CD4-positive, alpha-beta T cell (primary cell): ENCODE measurements around the gene AARSD1. TPM values are rescaled to one million over a fixed set of nuclear protein-coding genes. Genes with fewer than 3 reads are reported as not detected.
A peak's percentile ranks its signal among the peaks of the same experiment; 100 is the strongest.
"Not testable (repeated sequence)": the region's sequence is repeated elsewhere in the genome, so short reads cannot be mapped to it uniquely, and the experiment has no call there.

Experiments
- ATAC-seq: fragments of 200-7000 bp; cut with Tn5 transposase; one replicate; pipeline ENCODE4 v1.10.0; 2022; ENCODE audit warnings: mild to moderate bottlenecking; ENCODE audit not compliant: poor library complexity
- CTCF ChIA-PET: fragments of 350-600 bp; sonication (Branson Sonifier 250); formaldehyde crosslinking; loops from one replicate; lab custom pipeline; 2021; ENCODE audit warnings: antibody characterized with exemption, inconsistent platforms; lab: Charles Lee
- POLR2A ChIA-PET: fragments of 350-600 bp; sonication (Branson Sonifier 250); formaldehyde crosslinking; loops from one replicate; lab custom pipeline; 2021; ENCODE audit warnings: antibody characterized with exemption, inconsistent platforms; lab: Charles Lee
- DNase-seq, 14 experiments: peaks; one replicate each; pipeline ENCODE4 v3.0.0-alpha.2; 2013 to 2020; ENCODE audit warnings: mixed read lengths in 2 of 14
- H3K27ac ChIP-seq, 2 donors: one replicate each; pipeline versions ENCODE4 v1.5.1 to v1.7.0; 2013; ENCODE audit warnings: low read length in 2 of 2, low read depth in 1 of 2, mild to moderate bottlenecking in 1 of 2
- H3K27me3 ChIP-seq, 2 experiments: 1 replicate in 1 of 2; 2 replicates in 1 of 2; pipeline versions ENCODE4 v1.6.1 to v1.7.0; 2013; ENCODE audit warnings: low read length in 2 of 2, control low read depth in 1 of 2, mild to moderate bottlenecking in 1 of 2, moderate library complexity in 1 of 2; ENCODE audit not compliant: insufficient read depth in 2 of 2, control insufficient read depth in 1 of 2
- H3K36me3 ChIP-seq: one replicate; pipeline ENCODE4 v1.6.1; 2013; ENCODE audit warnings: low read length, control low read depth; ENCODE audit not compliant: insufficient read depth
- H3K4me1 ChIP-seq: one replicate; pipeline ENCODE4 v1.6.1; 2013; ENCODE audit warnings: low read length, control low read depth; ENCODE audit not compliant: insufficient read depth
- H3K4me3 ChIP-seq: one replicate; pipeline ENCODE4 v1.5.1; 2013; ENCODE audit warnings: mild to moderate bottlenecking, low read length, moderate library complexity
- H3K9me3 ChIP-seq, 2 experiments: 1 replicate in 1 of 2; 2 replicates in 1 of 2; pipeline versions ENCODE4 v1.6.1 to v1.7.0; 2013; ENCODE audit warnings: low read length in 2 of 2, mild to moderate bottlenecking in 2 of 2, control low read depth in 1 of 2, moderate library complexity in 1 of 2; ENCODE audit not compliant: control insufficient read depth in 1 of 2, insufficient read depth in 1 of 2
- H3K27ac Mint-ChIP-seq: one replicate; pipeline ENCODE4 v1.8.0; 2020; ENCODE audit warnings: mixed read lengths
- H3K27me3 Mint-ChIP-seq: one replicate; pipeline ENCODE4 v1.8.0; 2021; ENCODE audit warnings: mixed read lengths
- H3K36me3 Mint-ChIP-seq: one replicate; pipeline ENCODE4 v1.8.0; 2021; ENCODE audit warnings: low read depth, mixed read lengths
- H3K4me1 Mint-ChIP-seq: one replicate; pipeline ENCODE4 v1.8.0; 2021; ENCODE audit warnings: low read depth, mixed read lengths
- H3K4me3 Mint-ChIP-seq: one replicate; pipeline ENCODE4 v1.8.0; 2020; ENCODE audit warnings: mild to moderate bottlenecking, mixed read lengths
- H3K9me3 Mint-ChIP-seq: one replicate; pipeline ENCODE4 v1.8.0; 2020; ENCODE audit warnings: mixed read lengths
- CTCF ChIP-seq: fragments of 200-600 bp; IDR thresholded peaks from one replicate; pipeline ENCODE4 v1.8.0; 2022; ENCODE audit warnings: antibody characterized with exemption, mild to moderate bottlenecking
- intact Hi-C, 2 experiments: fragments of 100-400 bp; cut with DNase I in 1 of 2; cut with micrococcal nuclease in 1 of 2; formaldehyde crosslinking; loops; one replicate each; pipeline versions ENCODE4 v1.15.1 to v1.9.0; 2023 to 2025; cut with DNase I, micrococcal nuclease
- total RNA-seq, 174 experiments: library from RNA in 2 of 174; stranded (reverse) in 2 of 174; gene quantifications; one replicate each; pipeline ENCODE4 v1.2.3 and lab custom pipeline; 2021 to 2026

The AARSD1 gene
- total RNA-seq, 2 experiments from 2014 or later, result 60.4 to 70.8 TPM

- no peak for TF ChIP-seq CTCF
- Mint-ChIP-seq H3K36me3 (no peaks in the 10 kb centered on the region), H3K4me3 (no peak overlapping the region), H3K27ac (no peak overlapping the region), H3K4me1 (no peaks in the 10 kb centered on the region), H3K27me3 (peaks cover 12% of the 10 kb centered on the region), H3K9me3 (no peaks in the 10 kb centered on the region)
- intact Hi-C loops, result no loop called here
- no peak for ATAC-seq
- ChIA-PET CTCF (no interaction called here), POLR2A (no interaction called here)
- Histone ChIP-seq H3K27me3 (no peaks in the 10 kb centered on the region), H3K9me3 (no peaks in the 10 kb centered on the region), H3K4me3 (no peak overlapping the region), H3K27ac (no peak overlapping the region), H3K4me1 (no peaks in the 10 kb centered on the region), H3K36me3 (no peaks in the 10 kb centered on the region)
- no peak for DNase-seq
Measured at GRCh38 chr17:42929497-42929844, 34.8 kb downstream of the AARSD1 start.

GRCh38 chr17:42928714-42929496 is 35.3 kb downstream of the AARSD1 start:
- intact Hi-C loops, result no loop called here
- Histone ChIP-seq H3K4me1 (no peaks in the 10 kb centered on the region), H3K4me3 (no peak overlapping the region), H3K27me3 (no peaks in the 10 kb centered on the region), H3K27ac (no peak overlapping the region), H3K9me3 (no peaks in the 10 kb centered on the region), H3K36me3 (no peaks in the 10 kb centered on the region)
- Mint-ChIP-seq H3K4me1 (no peaks in the 10 kb centered on the region), H3K27ac (no peak overlapping the region), H3K36me3 (no peaks in the 10 kb centered on the region), H3K27me3 (peaks cover 9% of the 10 kb centered on the region), H3K9me3 (no peaks in the 10 kb centered on the region), H3K4me3 (no peak overlapping the region)
- POLR2A ChIA-PET, result no interaction called here
- CTCF ChIA-PET, result no interaction called here
- DNase-seq (peak in 4 of 14 experiments; percentile 2 to 61 (median 33)), ATAC-seq (no peak)
- TF ChIP-seq CTCF, result no peak

- H3K4me3 Mint-ChIP-seq, result no peak overlapping the region
- H3K9me3 Mint-ChIP-seq, result no peaks in the 10 kb centered on the region
- Histone ChIP-seq H3K9me3 (no peaks in the 10 kb centered on the region), H3K27ac (no peak overlapping the region), H3K4me1 (no peaks in the 10 kb centered on the region), H3K4me3 (no peak overlapping the region), H3K27me3 (peaks cover 0 to 3% of the 10 kb centered on the region in 2 experiments), H3K36me3 (no peaks in the 10 kb centered on the region)
- CTCF ChIA-PET, result no interaction called here
- no peak for TF ChIP-seq CTCF
- no peaks in the 10 kb centered on the region for H3K4me1 Mint-ChIP-seq
- DNase-seq (no peak), ATAC-seq (no peak)
- H3K27me3 Mint-ChIP-seq, result no peaks in the 10 kb centered on the region
- H3K27ac Mint-ChIP-seq, result no peak overlapping the region
- H3K36me3 Mint-ChIP-seq, result no peaks in the 10 kb centered on the region
- intact Hi-C loops, result no loop called here
- POLR2A ChIA-PET, result no interaction called here
Measured at GRCh38 chr17:42924891-42925290, 39.4 kb downstream of the AARSD1 start.

GRCh38 chr17:42923472-42923871 is 40.8 kb downstream of the AARSD1 start:
- POLR2A ChIA-PET, H3K9me3 ChIP-seq, H3K36me3 ChIP-seq, H3K27ac ChIP-seq, intact Hi-C loops, H3K27ac Mint-ChIP-seq, H3K27me3 ChIP-seq, CTCF ChIA-PET, H3K4me1 Mint-ChIP-seq, ATAC-seq, H3K9me3 Mint-ChIP-seq, H3K4me3 Mint-ChIP-seq, H3K4me3 ChIP-seq, H3K4me1 ChIP-seq, H3K27me3 Mint-ChIP-seq, H3K36me3 Mint-ChIP-seq, DNase-seq: not testable (repeated sequence)
